HG02588 (cell line): Measurements from ENCODE around the gene ZNF772.
"Not testable (repeated sequence)": the region's sequence is repeated elsewhere in the genome, so short reads cannot be mapped to it uniquely, and the experiment has no call there.

Experiments used
- ATAC-seq: cut with Tn5 transposase; IDR thresholded peaks from one replicate; pipeline ENCODE4 v1.9.1; 2021; ENCODE audit warnings: mild to moderate bottlenecking, moderate library complexity; ENCODE audit not compliant: unreplicated experiment

Gene ZNF772

GRCh38 chr19:57477191-57478008 is at the start of gene ZNF772:
Gene ZNF772 (minus strand): TSS chr19:57477566. CDS start chr19:57477309, 257 bp downstream.
- ATAC-seq, result peak; percentile 95

- not testable (repeated sequence) for ATAC-seq
These were observed 40.7 kb upstream of the ZNF772 start for GRCh38 chr19:57518021-57518420.

GRCh38 chr19:57515255-57515654 is 37.9 kb upstream of the ZNF772 start:
- no peak for ATAC-seq

- no peak for ATAC-seq
These were observed 35.5 kb upstream of the ZNF772 start for GRCh38 chr19:57512845-57513244.

GRCh38 chr19:57511484-57511883 is 34.1 kb upstream of the ZNF772 start:
- ATAC-seq, result no peak

- ATAC-seq, result no peak
These were observed 28.8 kb upstream of the ZNF772 start for GRCh38 chr19:57506163-57506562.

GRCh38 chr19:57500400-57500799 is 23.0 kb upstream of the ZNF772 start:
- ATAC-seq, result not testable (repeated sequence)

- peak; percentile 99 for ATAC-seq
These were observed 22.5 kb upstream of the ZNF772 start, which contains the start of gene ZNF773 for GRCh38 chr19:57499680-57500395. Gene ZNF773 (plus strand): TSS chr19:57499938. CDS start chr19:57500081, 143 bp downstream.

- ATAC-seq, result not testable (repeated sequence)
These were observed 21.9 kb upstream of the ZNF772 start for GRCh38 chr19:57499332-57499679.

- ATAC-seq, result not testable (repeated sequence)
These were observed 10.9 kb upstream of the ZNF772 start for GRCh38 chr19:57488299-57488644.

GRCh38 chr19:57487477-57488298 is 10.3 kb upstream of the ZNF772 start, which contains the start of gene ZNF419:
Gene ZNF419 (plus strand): TSS chr19:57487750. CDS start chr19:57487951, 201 bp downstream.
- peak; percentile 95 for ATAC-seq

- no peak for ATAC-seq
These were observed 3.7 kb downstream of the ZNF772 start for GRCh38 chr19:57473646-57474045.

GRCh38 chr19:57466489-57466888 is 10.9 kb downstream of the ZNF772 start:
- ATAC-seq, result no peak

- no peak for ATAC-seq
These were observed 11.5 kb downstream of the ZNF772 start for GRCh38 chr19:57465680-57466381.

- no peak for ATAC-seq
These were observed 25.1 kb downstream of the ZNF772 start for GRCh38 chr19:57452307-57452706.

GRCh38 chr19:57443121-57443696 is 34.2 kb downstream of the ZNF772 start:
- ATAC-seq, result no peak

- ATAC-seq, result no peak
These were observed 35.2 kb downstream of the ZNF772 start for GRCh38 chr19:57441979-57442752.

- no peak for ATAC-seq
These were observed 38.4 kb downstream of the ZNF772 start for GRCh38 chr19:57438925-57439324.

- ATAC-seq, result no peak
These were observed 39.4 kb downstream of the ZNF772 start for GRCh38 chr19:57437931-57438330.
